GM21423 (cell line): Measurements from ENCODE around the gene PROK1.
"Not testable (repeated sequence)": the region's sequence is repeated elsewhere in the genome, so short reads cannot be mapped to it uniquely, and the experiment has no call there.

Source experiments
- ATAC-seq: cut with Tn5 transposase; IDR thresholded peaks from one replicate; pipeline ENCODE4 v1.9.1; 2021; ENCODE audit warnings: mild to moderate bottlenecking, moderate library complexity; ENCODE audit not compliant: unreplicated experiment

Gene PROK1, protein sequence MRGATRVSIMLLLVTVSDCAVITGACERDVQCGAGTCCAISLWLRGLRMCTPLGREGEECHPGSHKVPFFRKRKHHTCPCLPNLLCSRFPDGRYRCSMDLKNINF

DNA sequence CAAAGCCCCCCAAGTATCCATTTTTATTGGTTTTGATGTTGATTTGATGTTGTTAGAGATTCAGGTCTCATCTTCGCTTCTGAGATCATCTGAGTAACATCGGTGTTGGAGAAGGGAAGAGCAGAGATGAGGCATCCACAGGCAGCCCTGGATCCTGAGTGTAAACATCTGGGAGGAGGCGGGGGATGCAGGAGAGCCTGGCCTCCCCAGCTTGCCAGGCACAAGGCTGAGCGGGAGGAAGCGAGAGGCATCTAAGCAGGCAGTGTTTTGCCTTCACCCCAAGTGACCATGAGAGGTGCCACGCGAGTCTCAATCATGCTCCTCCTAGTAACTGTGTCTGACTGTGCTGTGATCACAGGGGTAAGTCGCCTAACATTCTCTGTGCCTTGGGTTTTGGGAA, at the start of gene PROK1:
Gene PROK1 (plus strand): TSS at position 221 of the 400 bp plus-strand sequence. CDS start 68 bp downstream, at position 289.
- no peak for ATAC-seq

DNA sequence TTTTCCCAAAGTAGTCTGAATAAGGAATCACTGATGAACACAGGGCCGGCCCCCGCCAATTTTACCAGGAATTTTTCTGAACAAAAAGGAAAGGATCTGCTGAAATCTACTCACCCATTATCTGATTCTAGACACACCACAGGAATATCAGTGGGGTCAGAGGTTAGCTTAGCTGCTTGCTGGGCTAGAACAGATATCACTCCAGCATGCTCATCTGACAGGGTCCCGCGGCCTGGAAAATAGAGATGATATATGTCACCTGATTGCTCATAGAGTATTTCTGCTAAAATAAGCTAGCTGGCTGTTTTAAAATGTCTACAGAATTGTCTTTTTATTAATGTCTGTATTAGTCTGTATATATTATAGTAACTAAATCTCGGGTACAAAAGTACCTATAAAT, 47.1 kb upstream of the PROK1 start:
- no peak for ATAC-seq

DNA sequence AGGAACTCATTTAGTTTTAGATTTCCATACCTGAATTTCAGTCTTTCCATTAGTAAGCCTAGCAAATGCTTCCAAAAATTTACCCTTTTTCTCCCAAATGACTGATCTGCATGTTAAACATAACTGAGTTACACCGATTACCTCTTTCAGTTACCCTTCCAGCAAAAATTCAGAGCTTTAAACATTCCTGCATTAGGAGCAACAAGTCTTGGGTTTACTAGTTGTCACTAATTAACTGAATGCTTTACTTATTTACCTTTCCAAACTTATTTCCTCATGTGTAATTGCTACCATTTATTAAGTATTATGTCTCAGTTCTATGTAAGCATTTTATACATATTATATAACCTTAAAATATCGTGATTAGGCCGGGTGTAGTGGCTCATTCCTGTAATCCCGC, 46.5 kb upstream of the PROK1 start:
- ATAC-seq, result no peak

DNA sequence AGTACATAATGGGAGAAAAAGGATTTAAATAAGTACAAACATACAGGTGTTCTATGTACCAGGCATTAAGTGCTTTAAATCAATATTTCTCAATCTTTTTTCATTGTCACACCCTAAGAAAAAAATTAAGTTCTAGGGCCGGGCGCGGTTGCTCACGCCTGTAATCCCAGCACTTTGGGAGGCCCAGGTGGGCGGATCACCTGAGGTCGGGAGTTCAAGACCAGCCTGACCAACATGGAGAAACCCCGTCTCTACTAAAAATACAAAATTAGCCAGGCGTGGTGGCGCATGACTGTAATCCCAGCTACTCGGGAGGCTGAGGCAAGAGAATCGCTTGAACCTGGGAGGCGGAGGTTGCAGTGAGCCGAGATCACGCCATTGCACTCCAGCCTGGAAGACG, 44.5 kb upstream of the PROK1 start:
- not testable (repeated sequence) for ATAC-seq

DNA sequence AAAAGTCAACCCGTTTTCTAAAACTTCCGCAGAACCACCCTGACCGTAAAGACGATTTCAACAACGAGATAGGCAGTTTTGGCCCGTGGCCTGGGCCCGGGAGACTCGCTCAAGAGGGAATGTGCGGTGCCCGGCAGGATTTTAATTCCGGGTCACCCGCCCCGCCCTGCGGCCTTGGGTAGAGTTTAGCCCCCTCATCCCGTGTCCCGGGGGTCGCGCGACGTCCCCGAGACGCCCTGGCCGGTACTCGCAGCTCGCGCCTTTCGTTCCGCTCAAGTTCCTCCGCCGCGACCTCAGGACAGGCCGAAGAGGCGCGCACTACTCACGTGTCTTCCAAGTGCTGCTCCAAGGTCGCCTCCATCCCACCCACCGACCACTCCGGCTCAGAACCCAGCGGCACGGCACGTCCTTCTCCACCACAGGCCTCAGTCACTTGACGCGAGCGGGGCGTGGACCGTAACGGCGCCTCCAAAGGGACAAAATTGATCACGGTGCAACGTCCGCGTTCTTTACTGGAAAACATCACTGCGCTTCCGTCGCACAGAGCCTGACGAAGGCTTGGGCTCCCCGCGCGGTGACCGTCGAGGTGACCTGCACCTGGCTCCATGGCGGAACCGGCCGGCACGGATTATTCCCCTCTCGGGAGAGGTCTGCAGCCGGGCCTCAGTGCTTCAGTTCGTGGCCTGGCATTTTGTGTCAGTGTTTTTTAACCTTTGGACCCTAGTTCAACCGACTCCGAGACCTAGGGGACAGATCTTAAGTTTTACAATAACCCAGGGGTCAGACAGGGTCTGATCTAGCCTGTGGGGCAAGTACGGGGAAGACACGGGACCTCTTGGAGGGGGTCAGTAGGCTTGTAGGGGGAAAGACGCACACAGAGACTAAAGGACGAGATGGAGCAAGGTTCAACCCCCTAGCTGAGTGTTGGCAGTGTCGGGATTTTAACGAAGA, 43.4 kb upstream of the PROK1 start, which contains the start of gene LAMTOR5:
Gene LAMTOR5 (minus strand): TSS at position 435 of the 951 bp plus-strand sequence. CDS start 74 bp downstream, at position 361.
- peak; percentile 87 for ATAC-seq

DNA sequence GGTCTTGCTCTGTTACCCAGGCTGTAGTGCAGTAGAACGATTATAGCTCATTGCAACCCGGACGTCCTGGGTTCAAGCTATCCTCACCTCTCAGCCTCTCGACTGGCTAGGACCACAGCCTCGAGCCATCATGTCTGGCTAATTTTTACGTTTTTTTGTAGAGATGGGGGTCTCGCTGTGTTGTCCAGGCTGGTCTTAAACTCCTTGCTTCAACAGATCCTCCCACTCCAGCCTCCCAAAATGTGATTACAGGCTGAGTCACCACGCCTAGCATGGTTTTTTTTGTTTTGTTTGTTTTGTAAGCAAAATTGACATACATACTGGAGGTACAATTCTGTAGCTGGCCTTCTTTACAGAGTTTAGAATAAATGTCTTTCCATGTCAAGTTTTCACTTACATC, 42.5 kb upstream of the PROK1 start:
- no peak for ATAC-seq

DNA sequence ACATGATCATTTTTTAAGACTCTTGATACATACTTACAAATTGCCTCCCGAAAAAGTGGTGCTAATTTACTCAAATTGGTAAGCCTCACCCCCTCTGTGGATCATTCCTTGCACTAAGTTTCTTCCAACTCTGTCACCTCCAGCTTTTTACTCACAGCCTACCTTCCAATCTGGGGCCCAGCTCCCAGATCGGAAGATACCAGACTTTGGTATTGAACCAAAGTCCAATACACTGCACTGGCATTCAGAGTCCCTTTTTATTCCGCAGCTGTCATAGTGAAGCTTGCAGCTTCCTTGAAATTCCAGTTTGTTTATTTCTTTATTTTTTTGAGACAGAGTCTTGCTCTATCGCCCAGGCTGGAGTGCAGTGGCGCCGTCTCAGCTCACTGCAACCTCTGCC, 41.6 kb upstream of the PROK1 start:
- no peak for ATAC-seq

DNA sequence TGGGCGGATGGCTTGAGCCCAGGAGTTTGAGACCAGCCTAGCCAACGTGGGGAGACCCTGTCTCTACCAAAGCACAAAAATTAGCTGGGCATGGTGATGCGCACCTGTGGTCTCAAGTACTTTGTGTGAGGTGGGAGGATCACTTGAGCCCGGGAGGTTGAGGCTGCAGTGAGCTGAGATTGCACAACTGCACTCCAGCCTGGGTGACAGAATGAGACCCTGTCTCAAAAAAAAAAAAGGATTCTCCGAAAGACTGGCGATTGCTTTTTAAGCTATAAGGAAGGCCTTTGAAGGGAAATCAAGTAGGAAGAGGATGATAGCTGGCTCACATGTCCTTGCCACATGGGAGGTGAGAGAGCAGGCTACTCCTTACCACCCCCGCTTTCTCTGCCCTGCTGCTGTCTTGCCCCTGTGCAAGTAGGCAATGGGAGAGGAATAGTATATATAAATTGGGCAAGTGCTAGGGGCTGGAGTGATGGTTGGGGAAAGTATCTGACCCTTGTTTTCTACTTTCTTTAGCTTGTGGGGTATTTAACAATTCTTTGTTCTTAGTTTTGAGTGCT, 39.7 kb upstream of the PROK1 start:
- ATAC-seq, result no peak

DNA sequence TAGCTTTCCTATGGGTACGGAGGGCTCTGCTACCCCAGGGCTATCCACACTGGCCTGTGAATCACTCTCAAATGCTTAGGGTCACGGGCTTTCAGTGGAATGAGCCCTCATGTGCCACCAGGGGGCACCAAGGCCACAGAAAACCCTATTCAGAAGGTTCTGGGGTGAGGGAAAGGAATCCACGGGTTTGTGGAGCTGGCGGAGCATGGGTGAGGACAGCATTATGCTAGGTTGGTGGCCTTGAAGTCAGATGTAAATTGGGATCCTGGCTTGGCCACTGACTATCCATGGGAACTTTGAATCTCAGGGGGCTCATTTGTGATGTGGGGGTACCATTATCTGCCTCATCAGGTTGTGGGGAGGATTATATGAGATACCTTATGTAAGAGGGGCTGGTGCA, 38.4 kb upstream of the PROK1 start:
- ATAC-seq, result no peak

DNA sequence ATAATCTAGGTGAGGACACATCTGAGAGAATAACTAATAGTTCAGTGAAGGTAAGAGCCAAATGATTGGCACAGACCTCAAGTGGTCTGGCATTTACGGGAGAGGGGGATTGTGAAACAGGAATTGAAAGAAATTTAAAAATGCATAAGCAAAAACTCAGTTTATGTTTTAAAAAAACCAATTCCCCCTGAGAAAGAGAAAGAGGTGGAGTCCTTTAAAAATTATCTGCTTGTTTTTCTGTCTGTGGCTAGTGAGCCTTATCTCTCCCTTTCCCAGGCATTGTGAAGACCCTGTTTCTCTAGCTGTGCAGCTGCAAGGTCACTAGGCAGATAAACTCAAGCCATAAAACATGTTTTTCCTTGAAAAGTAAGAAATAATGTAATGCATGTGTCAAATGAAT, 37.9 kb upstream of the PROK1 start:
- not testable (repeated sequence) for ATAC-seq

DNA sequence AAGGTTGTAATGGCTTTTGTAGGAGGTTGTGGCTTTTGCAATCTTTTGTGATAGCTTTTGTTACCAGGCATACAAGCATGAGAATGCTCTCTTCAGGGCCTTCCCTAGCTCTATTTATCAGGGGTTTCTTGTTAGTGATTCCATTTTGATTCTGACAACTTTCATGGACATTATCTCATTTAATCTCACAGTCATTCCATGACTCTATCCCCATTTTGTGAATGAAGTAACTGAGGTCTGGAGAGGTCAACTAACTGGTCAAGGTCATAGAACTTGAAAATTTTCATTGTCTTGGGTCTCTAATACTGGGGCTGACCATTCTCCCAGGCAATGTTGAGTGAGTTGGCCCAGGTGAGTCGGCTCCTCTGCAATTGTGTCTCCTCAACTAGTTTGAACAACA, 32.2 kb upstream of the PROK1 start:
- no peak for ATAC-seq

DNA sequence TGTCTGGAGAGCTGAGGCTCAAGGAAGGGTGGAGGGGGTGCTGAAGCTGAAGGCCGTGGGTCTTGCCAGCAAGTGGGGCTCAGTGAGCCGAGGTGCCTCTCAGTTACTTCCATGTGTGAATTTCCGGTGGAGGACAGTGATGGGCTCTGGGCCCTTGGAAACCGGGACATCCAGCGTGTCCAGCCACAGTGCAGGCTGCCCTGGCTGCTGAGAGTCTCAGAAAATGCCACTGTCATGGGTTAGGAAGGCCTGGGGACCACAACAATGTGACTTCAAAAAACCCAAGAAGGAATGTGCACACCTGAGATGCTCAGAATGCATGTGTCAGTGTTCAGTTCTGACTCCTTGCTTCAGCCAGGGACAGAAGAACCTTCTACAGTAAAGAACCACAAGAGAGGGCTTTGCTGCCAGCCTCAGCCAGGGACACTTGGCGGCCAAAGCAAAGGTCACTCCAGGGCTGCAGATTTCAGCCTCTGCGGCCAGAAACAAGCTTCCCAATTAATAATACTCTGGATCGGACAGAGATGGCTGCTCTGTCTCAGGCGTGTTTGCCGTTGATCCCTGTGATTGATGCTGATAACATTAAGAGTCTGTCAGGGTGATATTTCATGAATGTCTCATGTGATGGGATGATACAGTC, 30.8 kb upstream of the PROK1 start:
- ATAC-seq, result no peak

DNA sequence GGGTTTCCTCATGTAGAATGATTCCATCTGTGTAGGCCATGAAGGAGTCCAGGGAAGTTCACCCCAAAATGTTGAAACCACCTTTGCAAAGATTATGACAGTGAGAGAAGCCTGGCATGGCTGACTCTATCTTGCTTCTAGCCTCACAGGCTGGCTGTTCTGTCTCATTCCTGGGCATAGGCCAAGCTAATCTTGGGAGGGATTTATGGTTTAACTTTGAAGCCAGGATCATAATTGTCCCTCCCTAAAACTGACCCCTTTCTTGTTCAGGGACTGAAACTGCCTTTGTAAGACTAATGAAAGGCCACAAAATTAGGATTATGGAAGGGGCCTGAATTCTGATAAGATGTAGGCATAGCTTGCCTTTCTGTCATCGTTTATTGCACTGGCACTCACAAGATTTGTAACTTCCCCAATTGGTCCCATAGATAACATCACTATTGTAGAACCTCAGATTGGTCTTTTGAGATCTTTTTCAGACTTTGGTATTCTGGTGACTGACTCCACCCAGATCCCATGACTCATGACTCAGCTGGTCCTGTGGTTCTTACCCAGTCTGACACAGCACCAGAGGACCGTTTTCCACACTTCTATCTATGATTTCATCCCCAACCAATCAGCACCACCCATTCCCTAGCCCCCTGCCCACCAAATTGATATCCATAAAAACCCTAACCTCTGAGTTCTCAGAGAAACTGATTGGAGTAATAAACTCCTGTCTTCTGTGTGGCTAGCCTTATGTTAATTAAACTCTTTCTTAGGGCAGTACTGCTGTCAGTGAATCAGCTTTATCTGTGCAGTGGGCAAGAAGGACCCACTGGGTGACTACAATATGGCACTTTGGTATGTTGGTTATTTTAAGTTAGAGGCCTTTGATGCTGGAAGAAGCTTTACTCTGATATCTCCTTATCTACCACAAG, 29.8 kb upstream of the PROK1 start:
- no peak for ATAC-seq

DNA sequence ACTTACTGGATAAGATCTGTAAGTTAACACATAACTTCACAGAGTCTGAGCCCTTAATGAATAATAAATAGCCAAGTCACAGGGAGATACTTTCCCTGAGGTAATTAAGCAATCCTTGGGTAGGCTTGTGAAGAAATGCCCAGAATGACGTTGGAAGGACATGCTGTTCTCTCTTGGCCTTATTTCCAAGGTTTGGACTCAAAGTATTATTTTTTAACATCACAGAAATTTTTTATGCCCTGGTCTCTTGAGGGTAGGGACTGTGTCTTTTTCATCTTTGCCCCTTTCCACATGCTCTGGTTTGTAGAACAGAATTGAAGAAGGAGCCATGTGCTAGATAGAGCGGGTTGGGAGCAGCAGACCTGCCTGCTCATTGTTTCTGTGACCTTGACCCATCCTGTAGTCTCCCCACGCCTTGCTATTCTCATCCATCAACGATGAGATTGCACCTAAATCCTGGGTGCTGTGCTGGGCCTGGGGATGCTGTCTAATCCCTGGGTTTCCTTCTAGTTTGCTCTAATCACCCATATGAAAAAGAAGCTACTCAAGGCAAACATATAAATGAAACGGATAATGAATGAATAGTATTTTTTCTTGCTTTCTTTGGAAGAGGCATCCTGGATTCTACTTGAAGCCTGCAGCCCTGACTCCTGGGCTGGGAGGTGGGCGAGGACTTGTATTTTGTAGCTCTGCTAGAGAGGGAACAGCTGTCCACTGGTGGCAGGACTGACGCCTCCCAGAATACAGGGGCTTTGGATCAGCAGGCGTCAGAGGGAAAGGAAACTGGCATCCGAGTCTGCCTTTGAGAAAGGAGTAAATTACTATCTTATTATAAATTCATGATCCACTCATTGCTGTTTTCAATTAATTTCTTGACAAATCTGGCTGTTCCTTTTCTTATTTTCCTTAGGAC, 26.0 kb upstream of the PROK1 start:
- ATAC-seq, result no peak

DNA sequence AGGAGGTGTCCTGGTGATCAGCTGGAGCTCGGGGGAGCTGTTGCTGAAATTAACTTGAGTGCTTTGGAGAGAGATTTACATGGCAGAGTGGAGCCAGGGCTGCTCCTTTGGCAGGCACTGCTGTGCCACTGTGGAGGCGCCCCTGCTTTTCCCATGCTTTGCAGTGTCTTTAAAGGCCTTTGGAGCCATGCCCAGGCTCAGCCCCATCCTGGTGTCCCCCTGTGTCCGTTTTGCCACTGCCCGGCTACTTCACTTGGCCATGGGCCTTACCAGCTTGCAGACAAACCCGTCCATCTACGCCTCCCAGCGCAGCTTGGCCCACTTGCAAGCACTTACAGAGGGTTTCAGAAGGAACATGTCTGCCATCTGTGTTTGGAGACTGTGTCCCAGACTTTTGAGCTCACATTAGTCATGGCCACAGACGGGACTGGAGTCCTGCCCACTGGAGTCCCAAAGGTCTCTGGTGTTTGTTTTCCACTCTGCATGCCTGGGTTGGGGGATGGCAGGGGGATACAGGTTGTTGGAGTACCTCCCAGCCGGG, 25.3 kb upstream of the PROK1 start:
- no peak for ATAC-seq

DNA sequence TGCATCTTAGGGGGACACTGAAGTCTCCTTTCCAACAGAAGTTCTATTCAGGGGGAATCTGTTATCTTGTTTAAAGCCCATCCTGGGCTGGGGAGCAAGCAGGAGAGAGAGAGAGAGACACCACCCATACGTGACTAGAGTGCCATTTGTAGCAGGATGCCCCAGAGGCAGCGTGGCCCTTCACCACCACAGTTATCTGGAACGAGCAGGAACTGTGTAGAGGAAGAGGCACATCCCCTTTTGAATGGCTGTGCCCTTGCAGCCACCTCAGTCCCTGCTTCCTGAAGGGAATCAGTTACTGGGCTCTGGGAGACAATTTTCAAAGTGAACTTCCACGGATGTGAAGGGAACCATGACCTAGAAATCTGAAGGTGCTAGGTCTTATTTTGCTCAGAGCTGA, 24.1 kb upstream of the PROK1 start:
- no peak for ATAC-seq

DNA sequence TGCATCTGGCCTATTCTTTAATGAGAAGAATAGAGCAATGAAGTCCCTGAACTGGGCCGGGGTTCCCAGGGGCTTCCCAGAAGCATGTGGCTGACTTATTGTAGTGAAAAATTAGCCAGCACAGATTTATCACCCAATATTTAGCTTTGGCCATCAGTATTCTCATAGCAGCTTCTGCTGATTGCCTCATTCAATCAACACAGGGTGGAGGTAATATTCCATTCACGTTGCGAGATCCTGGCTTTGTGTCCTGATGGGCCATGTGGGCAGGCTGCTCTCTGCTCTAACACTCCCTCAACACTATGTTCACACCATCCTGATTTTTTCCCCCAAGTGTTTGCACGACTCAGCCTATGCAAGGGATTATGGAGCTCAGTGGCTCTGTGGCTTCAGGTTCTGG, 22.0 kb upstream of the PROK1 start:
- ATAC-seq, result no peak

DNA sequence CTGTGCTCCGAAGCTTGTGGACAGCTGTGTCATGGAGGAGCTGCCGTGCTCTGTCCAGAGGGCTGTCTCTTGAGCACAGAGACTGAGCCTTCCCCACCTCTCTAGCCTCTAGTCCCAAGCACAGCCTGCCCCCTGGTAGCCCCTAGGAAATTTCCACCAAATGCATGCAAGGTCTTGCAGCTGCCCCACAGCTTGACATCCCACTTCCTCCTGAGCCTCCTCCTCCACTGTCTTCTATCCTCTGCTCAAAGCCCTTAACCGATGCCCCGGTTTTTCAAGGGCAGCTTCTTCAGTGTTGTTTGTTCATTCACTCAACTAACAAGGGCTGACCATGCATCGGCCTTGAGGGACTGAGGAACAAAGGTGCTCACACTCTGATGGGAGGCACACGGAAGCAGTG, 20.6 kb upstream of the PROK1 start:
- ATAC-seq, result no peak

DNA sequence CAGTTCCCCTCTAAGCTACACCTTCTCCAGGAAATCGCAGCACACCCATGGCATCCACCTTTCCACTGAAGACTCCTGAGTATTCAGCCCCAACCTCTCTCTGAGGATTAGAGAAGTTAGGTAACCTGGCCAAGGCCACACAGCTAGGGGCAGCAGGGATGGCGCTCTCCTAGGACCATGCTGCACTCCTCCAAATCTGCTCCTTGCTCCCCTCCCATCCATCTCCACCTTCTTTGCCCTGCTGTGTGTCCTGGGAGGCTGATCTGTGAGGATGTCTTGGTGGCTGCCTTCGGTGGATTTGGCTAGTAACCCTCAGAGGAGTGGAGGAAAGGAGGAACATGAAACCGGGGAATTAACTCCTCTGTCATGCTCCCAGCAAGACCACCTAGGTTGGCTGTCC, 20.0 kb upstream of the PROK1 start:
- ATAC-seq, result no peak
